CD14-positive monocyte (primary cell): ENCODE data around the gene FAM181A. TPM values are rescaled to one million over a fixed set of nuclear protein-coding genes. Genes with fewer than 3 reads are reported as not detected.
A peak's percentile ranks its signal among the peaks of the same experiment; 100 is the strongest.

Experiments used
- DNase-seq, 3 donors: peaks; one replicate each; pipeline ENCODE4 v3.0.0-alpha.2; 2011 to 2022
- H2AFZ ChIP-seq: 2 replicates; pipeline ENCODE4 v1.6.0; 2012; ENCODE audit warnings: mild to moderate bottlenecking, low read depth, low read length, inconsistent platforms; ENCODE audit not compliant: insufficient read depth, poor library complexity, severe bottlenecking
- H3K27ac ChIP-seq, 2 donors: 1 replicate in 1 of 2; 2 replicates in 1 of 2; pipeline ENCODE4 v1.5.1; 2012 to 2013; ENCODE audit warnings: low read length in 2 of 2, control low read depth in 1 of 2, inconsistent platforms in 1 of 2, low read depth in 1 of 2, mild to moderate bottlenecking in 1 of 2
- H3K27me3 ChIP-seq, 2 donors: one replicate each; pipeline versions ENCODE4 v1.6.0 to v1.6.1; 2011 to 2013; ENCODE audit warnings: low read length in 2 of 2; ENCODE audit not compliant: control insufficient read depth in 2 of 2, insufficient read depth in 2 of 2
- H3K36me3 ChIP-seq, 2 donors: replicated peaks in 1 of 2; 1 replicate in 1 of 2; 2 replicates in 1 of 2; pipeline versions ENCODE4 v1.5.1 to v1.6.1; 2012 to 2013; ENCODE audit warnings: low read length in 2 of 2, control low read depth in 1 of 2, inconsistent platforms in 1 of 2, mild to moderate bottlenecking in 1 of 2; ENCODE audit not compliant: insufficient read depth in 2 of 2, control insufficient read depth in 1 of 2
- H3K4me1 ChIP-seq, 2 donors: 1 replicate in 1 of 2; 2 replicates in 1 of 2; pipeline versions ENCODE4 v1.5.1 to v1.6.1; 2012 to 2013; ENCODE audit warnings: low read length in 2 of 2, control low read depth in 1 of 2, inconsistent platforms in 1 of 2, mild to moderate bottlenecking in 1 of 2, moderate library complexity in 1 of 2; ENCODE audit not compliant: insufficient read depth in 2 of 2, control insufficient read depth in 1 of 2
- H3K4me2 ChIP-seq: replicated peaks from 2 replicates; pipeline ENCODE3; 2012; ENCODE audit warnings: low read length, moderate library complexity, mild to moderate bottlenecking; ENCODE audit not compliant: poor library complexity, severe bottlenecking; ENCODE audit errors: extremely low read depth
- H3K4me3 ChIP-seq, 3 experiments: fragments of 200-600 bp in 1 of 3; sonication (generic) in 1 of 3; replicated peaks in 1 of 3; 1 replicate in 2 of 3; 2 replicates in 1 of 3; pipeline ENCODE4 v1.5.1; 2011 to 2013; ENCODE audit warnings: low read length in 3 of 3, mild to moderate bottlenecking in 3 of 3, control low read depth in 2 of 3, low read depth in 2 of 3, inconsistent platforms in 1 of 3, moderate library complexity in 1 of 3
- H3K79me2 ChIP-seq: 2 replicates; pipeline ENCODE4 v1.6.0; 2012; ENCODE audit warnings: mild to moderate bottlenecking, control low read depth, inconsistent platforms, low read length, moderate library complexity; ENCODE audit not compliant: insufficient read depth
- H3K9ac ChIP-seq: 2 replicates; pipeline ENCODE4 v1.6.0; 2017; ENCODE audit warnings: low read length, mild to moderate bottlenecking; ENCODE audit not compliant: insufficient read depth, poor library complexity, severe bottlenecking
- H3K9me3 ChIP-seq, 2 donors: replicated peaks in 1 of 2; 1 replicate in 1 of 2; 2 replicates in 1 of 2; pipeline versions ENCODE4 v1.5.1 to v1.6.1; 2012 to 2013; ENCODE audit warnings: low read length in 2 of 2, control low read depth in 1 of 2; ENCODE audit not compliant: control insufficient read depth in 1 of 2, insufficient read depth in 1 of 2
- H4K20me1 ChIP-seq: 2 replicates; pipeline ENCODE4 v1.6.0; 2012; ENCODE audit warnings: mild to moderate bottlenecking, low read length, control low read depth, moderate library complexity; ENCODE audit not compliant: insufficient read depth
- H3K27ac Mint-ChIP-seq, 7 donors: one replicate each; pipeline ENCODE4 v1.8.0; 2020; ENCODE audit warnings: mild to moderate bottlenecking in 7 of 7, mixed read lengths in 7 of 7, moderate library complexity in 6 of 7, inconsistent platforms in 2 of 7
- H3K27me3 Mint-ChIP-seq, 3 donors: one replicate each; pipeline ENCODE4 v1.8.0; 2021 to 2022; ENCODE audit warnings: low read depth in 3 of 3, mild to moderate bottlenecking in 3 of 3, mixed read lengths in 3 of 3, moderate library complexity in 3 of 3, inconsistent platforms in 1 of 3
- H3K36me3 Mint-ChIP-seq, 2 donors: one replicate each; pipeline ENCODE4 v1.8.0; 2020; ENCODE audit warnings: mixed read lengths in 2 of 2, inconsistent platforms in 1 of 2, mild to moderate bottlenecking in 1 of 2
- H3K4me1 Mint-ChIP-seq: one replicate; pipeline ENCODE4 v1.8.0; 2020; ENCODE audit warnings: mild to moderate bottlenecking, mixed read lengths
- H3K4me3 Mint-ChIP-seq, 2 donors: one replicate each; pipeline ENCODE4 v1.8.0; 2020; ENCODE audit warnings: mild to moderate bottlenecking in 2 of 2, mixed read lengths in 2 of 2, moderate library complexity in 1 of 2
- H3K9me3 Mint-ChIP-seq, 7 donors: one replicate each; pipeline ENCODE4 v1.8.0; 2020 to 2022; ENCODE audit warnings: mixed read lengths in 7 of 7, mild to moderate bottlenecking in 6 of 7, moderate library complexity in 6 of 7, inconsistent platforms in 2 of 7
- WGBS: methylation state at CpG from one replicate; pipeline ENCODE4 v1.1.5; 2013; ENCODE audit warnings: missing lambda C conversion rate; ENCODE audit not compliant: insufficient coverage; 5-methylcytosine and 5-hydroxymethylcytosine counted together
- intact Hi-C, 2 donors: fragments of 100-400 bp; cut with micrococcal nuclease; formaldehyde crosslinking; loops; one replicate each; pipeline versions ENCODE4 v1.15.0 to v1.15.1; 2023
- polyA minus RNA-seq: library from RNA; depleted of rRNA, polyadenylated mRNA; stranded (reverse); fragments of >200 nt; gene quantifications from 2 replicates; pipeline ENCODE4 v1.2.3, GENCODE V29; 2012
- polyA plus RNA-seq, 3 donors: library from polyadenylated mRNA; depleted of rRNA in 1 of 3; unstranded in 2 of 3; stranded (reverse) in 1 of 3; fragments of 300-500 nt in 2 of 3; fragments of >200 nt in 1 of 3; fragmentation: Illumina TruSeq in 2 of 3; gene quantifications; 1 replicate in 2 of 3; 2 replicates in 1 of 3; pipeline ENCODE4 v1.2.3, GENCODE V29; 2012 to 2021
- total RNA-seq, 12 experiments: library from RNA in 1 of 12; stranded (reverse) in 1 of 12; fragments of 120-200 nt in 1 of 12; gene quantifications; one replicate each; pipeline ENCODE4 v1.2.4 and lab custom pipeline; 2013 to 2026; ENCODE audit warnings: mixed read lengths in 6 of 12, inconsistent platforms in 1 of 12
- TF ChIP-seq, protein P1 (sequence below): fragments of 200-600 bp; IDR thresholded peaks from one replicate; pipeline ENCODE4 v1.8.0; 2022; ENCODE audit warnings: antibody characterized with exemption, mild to moderate bottlenecking

Gene FAM181A
- total RNA-seq (2013): not detected
- polyA plus RNA-seq (not detected), polyA minus RNA-seq (not detected in 2 replicates), total RNA-seq (lab: John Stamatoyannopoulos, UW) (0 to 0.12 (median 0) reads per million in 11 experiments)

DNA sequence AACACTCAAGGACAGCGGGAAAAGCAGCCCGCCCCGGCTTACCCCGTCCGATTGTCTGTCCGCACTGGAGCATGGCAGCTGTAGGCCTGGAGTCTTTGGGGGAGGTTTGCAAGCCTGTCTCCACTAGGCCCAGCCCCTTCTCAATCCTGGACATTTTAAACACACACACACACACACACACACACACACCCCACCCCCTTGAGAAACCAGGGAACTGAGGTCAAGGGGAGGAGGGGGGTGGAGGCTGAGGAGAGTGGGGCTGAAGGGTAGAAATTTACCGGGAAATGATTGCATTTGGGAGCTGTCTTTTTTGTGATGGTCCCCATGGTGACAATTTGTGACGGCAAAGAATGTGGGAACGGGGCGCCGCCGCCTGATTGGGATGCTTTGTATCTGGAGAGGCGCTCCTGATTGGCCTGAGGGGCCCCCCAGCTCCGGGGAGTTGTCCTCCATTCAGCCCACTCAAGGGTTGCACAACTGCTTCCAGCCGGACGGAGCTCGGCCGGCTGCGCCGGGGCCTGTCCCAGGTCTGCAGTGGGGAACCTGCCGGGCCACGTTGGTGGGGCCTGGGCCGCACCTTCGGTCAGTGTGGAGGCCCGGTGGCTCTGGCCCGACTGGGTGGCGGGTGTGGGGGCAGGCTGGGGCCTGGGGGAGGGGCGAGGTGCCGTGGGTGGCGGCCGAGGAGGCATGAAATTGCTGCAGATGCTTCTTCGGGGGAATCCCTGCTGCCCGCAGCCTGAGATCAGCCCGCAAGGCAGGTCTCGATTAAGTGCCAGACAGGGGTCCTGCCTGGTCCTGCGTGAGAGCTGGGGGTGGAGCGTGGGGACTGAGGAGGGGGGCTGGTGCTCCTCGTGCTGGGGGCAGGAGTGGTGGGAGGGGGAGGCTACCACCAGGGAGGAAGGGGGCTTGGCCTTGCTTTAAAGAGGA, at the start of gene FAM181A:
Gene FAM181A (plus strand): TSS at position 472 of the 927 bp plus-strand sequence. CDS start 942 bp downstream, outside the sequence.
- Histone ChIP-seq H3K9ac (no peak within 1 kb of the TSS), H4K20me1 (no peaks in the 10 kb centered on the region), H3K79me2 (no peaks in the 10 kb centered on the region), H2AFZ (no peak within 1 kb of the TSS), H3K27me3 (no peaks in the 10 kb centered on the region), H3K4me2 (no peak within 1 kb of the TSS), H3K9me3 (no peaks in the 10 kb centered on the region), H3K4me3 (no peak within 1 kb of the TSS), H3K36me3 (no peaks in the 10 kb centered on the region), H3K4me1 (no peaks in the 10 kb centered on the region), H3K27ac (no peak within 1 kb of the TSS)
- no peaks in the 10 kb centered on the region for H3K36me3 Mint-ChIP-seq
- DNase-seq: no peak
- intact Hi-C loops: no loop called here
- TF ChIP-seq, protein P1, sequence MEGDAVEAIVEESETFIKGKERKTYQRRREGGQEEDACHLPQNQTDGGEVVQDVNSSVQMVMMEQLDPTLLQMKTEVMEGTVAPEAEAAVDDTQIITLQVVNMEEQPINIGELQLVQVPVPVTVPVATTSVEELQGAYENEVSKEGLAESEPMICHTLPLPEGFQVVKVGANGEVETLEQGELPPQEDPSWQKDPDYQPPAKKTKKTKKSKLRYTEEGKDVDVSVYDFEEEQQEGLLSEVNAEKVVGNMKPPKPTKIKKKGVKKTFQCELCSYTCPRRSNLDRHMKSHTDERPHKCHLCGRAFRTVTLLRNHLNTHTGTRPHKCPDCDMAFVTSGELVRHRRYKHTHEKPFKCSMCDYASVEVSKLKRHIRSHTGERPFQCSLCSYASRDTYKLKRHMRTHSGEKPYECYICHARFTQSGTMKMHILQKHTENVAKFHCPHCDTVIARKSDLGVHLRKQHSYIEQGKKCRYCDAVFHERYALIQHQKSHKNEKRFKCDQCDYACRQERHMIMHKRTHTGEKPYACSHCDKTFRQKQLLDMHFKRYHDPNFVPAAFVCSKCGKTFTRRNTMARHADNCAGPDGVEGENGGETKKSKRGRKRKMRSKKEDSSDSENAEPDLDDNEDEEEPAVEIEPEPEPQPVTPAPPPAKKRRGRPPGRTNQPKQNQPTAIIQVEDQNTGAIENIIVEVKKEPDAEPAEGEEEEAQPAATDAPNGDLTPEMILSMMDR: no peak
- H3K4me1 Mint-ChIP-seq: no peaks in the 10 kb centered on the region
- no peak within 1 kb of the TSS for H3K4me3 Mint-ChIP-seq
- peaks cover 0 to 3% (median 0%) of the 10 kb centered on the region in 7 donors for H3K9me3 Mint-ChIP-seq
- WGBS: 92% methylated on average over 23 of the region's 38 CpGs
- H3K27me3 Mint-ChIP-seq: peaks cover 2 to 13% (median 5%) of the 10 kb centered on the region in 3 donors
- peak within 1 kb of the TSS in 2 of 7 donors; percentile 64 to 72 for H3K27ac Mint-ChIP-seq

DNA sequence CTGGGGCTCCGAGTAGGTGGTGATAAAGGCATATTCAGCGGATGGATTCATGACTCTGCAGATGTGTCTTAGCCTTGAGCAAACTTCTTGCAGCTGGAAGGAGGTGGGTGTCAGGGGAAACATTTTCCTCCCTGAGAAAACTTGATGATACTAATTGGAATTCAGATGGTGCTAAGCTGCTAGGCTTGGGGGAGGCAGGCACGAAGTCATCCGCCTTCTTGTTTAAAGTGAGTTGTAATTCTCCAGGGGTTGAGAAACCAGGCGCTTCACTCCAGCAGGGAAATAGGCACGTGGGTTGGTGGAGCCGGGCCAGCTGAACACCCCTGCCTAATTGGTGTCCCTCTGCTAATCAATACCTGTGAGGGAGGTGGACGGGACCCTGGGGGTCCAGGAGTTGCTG, 48.9 kb upstream of the FAM181A start:
- Mint-ChIP-seq H3K27me3 (peaks cover 8 to 12% (median 12%) of the 10 kb centered on the region in 3 donors), H3K9me3 (peaks cover 0 to 21% (median 12%) of the 10 kb centered on the region in 7 donors), H3K4me1 (no peaks in the 10 kb centered on the region), H3K4me3 (peak overlapping the region in 1 of 2 donors; percentile 13), H3K36me3 (no peaks in the 10 kb centered on the region), H3K27ac (no peak overlapping the region)
- no peak overlapping the region for H3K4me2 ChIP-seq
- no peak for DNase-seq
- no peak overlapping the region for H3K4me3 ChIP-seq
- H3K9me3 ChIP-seq: peaks cover 0 to 14% of the 10 kb centered on the region in 2 donors
- H2AFZ ChIP-seq: no peak overlapping the region
- no peaks in the 10 kb centered on the region for H3K27me3 ChIP-seq
- no peak overlapping the region for H3K27ac ChIP-seq
- no peaks in the 10 kb centered on the region for H3K36me3 ChIP-seq
- TF ChIP-seq, protein P1: no peak
- H3K9ac ChIP-seq: no peak overlapping the region
- 58% methylated on average over 5 of the region's 8 CpGs for WGBS
- H3K4me1 ChIP-seq: no peaks in the 10 kb centered on the region
- intact Hi-C loops: no loop called here
- H4K20me1 ChIP-seq: no peaks in the 10 kb centered on the region
- H3K79me2 ChIP-seq: no peaks in the 10 kb centered on the region
